Fibroblast of lung (primary cell): ENCODE data around the gene TENT4A. TPM values are rescaled to one million over a fixed set of nuclear protein-coding genes. Genes with fewer than 3 reads are reported as not detected.

Experiments used
- DNase-seq, 2 donors: peaks; one replicate each; pipeline versions ENCODE4 v3.0.0 to v3.0.0-alpha.2; 2010; ENCODE audit warnings: low read depth in 2 of 2
- H2AFZ ChIP-seq: 2 replicates; pipeline ENCODE4 v1.5.1; 2012; ENCODE audit warnings: low read length, control low read depth, inconsistent platforms
- H3K27ac ChIP-seq: 2 replicates; pipeline ENCODE4 v1.5.1; 2011; ENCODE audit warnings: low read length, control low read depth; ENCODE audit not compliant: insufficient read depth
- H3K27me3 ChIP-seq: 2 replicates; pipeline ENCODE4 v1.5.1; 2011; ENCODE audit warnings: mild to moderate bottlenecking, low read length; ENCODE audit not compliant: control insufficient read depth, insufficient read depth
- H3K36me3 ChIP-seq: 2 replicates; pipeline ENCODE4 v1.5.1; 2011; ENCODE audit warnings: low read length; ENCODE audit not compliant: control insufficient read depth, insufficient read depth
- H3K4me1 ChIP-seq: 2 replicates; pipeline ENCODE4 v1.5.1; 2011; ENCODE audit warnings: low read length; ENCODE audit not compliant: control insufficient read depth, insufficient read depth; ENCODE audit errors: extremely low read depth
- H3K4me2 ChIP-seq: 2 replicates; pipeline ENCODE4 v1.5.1; 2011; ENCODE audit warnings: low read length, control low read depth; ENCODE audit not compliant: insufficient read depth; ENCODE audit errors: extremely low read depth
- H3K4me3 ChIP-seq, 4 experiments: fragments of 200-600 bp in 1 of 4; sonication (generic) in 1 of 4; replicated peaks in 1 of 4; 2 replicates each; pipeline ENCODE4 v1.5.1; 2011 to 2016; ENCODE audit warnings: low read length in 4 of 4, low read depth in 3 of 4, mild to moderate bottlenecking in 3 of 4, control low read depth in 2 of 4, inconsistent platforms in 1 of 4, mixed read lengths in 1 of 4; ENCODE audit not compliant: insufficient read depth in 1 of 4; ENCODE audit errors: control extremely low read depth in 1 of 4
- H3K79me2 ChIP-seq: 2 replicates; pipeline ENCODE4 v1.5.1; 2012; ENCODE audit warnings: mild to moderate bottlenecking, low read length, inconsistent platforms; ENCODE audit not compliant: control insufficient read depth, insufficient read depth
- H3K9ac ChIP-seq: 2 replicates; pipeline ENCODE4 v1.5.1; 2011; ENCODE audit warnings: mild to moderate bottlenecking, low read length, control low read depth; ENCODE audit not compliant: insufficient read depth
- H3K9me3 ChIP-seq: 2 replicates; pipeline ENCODE4 v1.5.1; 2012; ENCODE audit warnings: low read depth, low read length; ENCODE audit not compliant: control insufficient read depth, insufficient read depth
- H4K20me1 ChIP-seq: 2 replicates; pipeline ENCODE4 v1.5.1; 2011; ENCODE audit warnings: low read length; ENCODE audit not compliant: control insufficient read depth, insufficient read depth; ENCODE audit errors: extremely low read depth
- EZH2 ChIP-seq: IDR thresholded peaks from 2 replicates; pipeline ENCODE4 v1.5.1; 2012; ENCODE audit warnings: low read length, control low read depth, mild to moderate bottlenecking; ENCODE audit errors: missing control alignments
- polyA plus RNA-seq, 2 donors: library from polyadenylated mRNA; depleted of rRNA in 1 of 2; stranded (reverse) in 1 of 2; unstranded in 1 of 2; fragments of >200 nt; gene quantifications; 2 replicates each; pipeline ENCODE4 v1.2.1, GENCODE V29; 2011 to 2012; ENCODE audit warnings: missing spikeins in 1 of 2
- total RNA-seq: library from RNA; depleted of rRNA; stranded (reverse); fragments of >200 nt; gene quantifications from 2 replicates; pipeline ENCODE4 v1.2.1, GENCODE V29; 2014
- TF ChIP-seq, protein P1 (sequence below), 2 donors: IDR thresholded peaks in 1 of 2; conservative IDR thresholded peaks in 1 of 2; 1 replicate in 1 of 2; 2 replicates in 1 of 2; pipeline ENCODE4 v1.5.1; 2011 to 2012; ENCODE audit warnings: low read length in 2 of 2, control low read depth in 1 of 2, inconsistent platforms in 1 of 2, low read depth in 1 of 2, mild to moderate bottlenecking in 1 of 2

The TENT4A gene
- total and polyA plus RNA-seq, 2 donors (not counting 1 experiment from before 2014, with no cell fraction given), result 3.1 to 10.4 TPM

DNA sequence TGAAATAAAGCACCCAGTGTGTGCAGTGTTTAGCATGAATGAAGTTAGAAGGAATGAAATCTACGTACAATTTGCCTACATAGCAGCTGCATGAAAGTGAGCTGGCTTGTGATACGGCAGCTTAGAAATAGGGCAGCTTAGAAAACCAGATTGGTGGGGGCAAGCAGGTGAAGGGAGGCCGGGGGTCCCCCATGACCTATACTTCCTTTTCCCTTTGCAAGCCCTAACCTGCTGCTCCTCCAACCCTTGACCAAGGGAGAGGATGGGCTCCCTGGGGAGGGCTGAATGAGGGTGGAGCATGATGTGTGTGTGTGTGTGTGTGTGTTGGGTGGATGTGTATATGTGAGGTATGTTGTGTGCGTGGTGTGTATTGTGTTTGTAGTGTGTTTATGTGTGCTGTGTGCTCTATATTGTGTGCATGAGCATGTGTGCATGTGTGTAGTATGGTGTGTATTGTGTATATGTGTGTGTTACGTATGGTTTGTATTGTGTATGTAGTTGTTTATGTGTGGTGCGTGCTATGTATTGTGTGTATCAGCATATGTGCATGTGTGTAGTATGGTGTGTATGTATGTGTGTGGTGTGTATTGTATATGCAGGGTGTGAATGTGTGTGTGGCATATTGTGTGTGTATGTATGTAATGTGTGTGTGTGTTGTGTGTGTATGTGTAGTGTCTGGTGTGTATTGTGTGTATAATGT lies 72.1 kb downstream of the TENT4A start:
- no peak overlapping the region for H3K4me3 ChIP-seq
- no peak overlapping the region for H3K4me2 ChIP-seq
- no peaks in the 10 kb centered on the region for H4K20me1 ChIP-seq
- DNase-seq, result no peak
- no peak overlapping the region for H3K9ac ChIP-seq
- H3K4me1 ChIP-seq, result no peaks in the 10 kb centered on the region
- no peak overlapping the region for H3K27ac ChIP-seq
- no peaks in the 10 kb centered on the region for H3K79me2 ChIP-seq
- TF ChIP-seq EZH2, result no peak
- TF ChIP-seq, protein P1, sequence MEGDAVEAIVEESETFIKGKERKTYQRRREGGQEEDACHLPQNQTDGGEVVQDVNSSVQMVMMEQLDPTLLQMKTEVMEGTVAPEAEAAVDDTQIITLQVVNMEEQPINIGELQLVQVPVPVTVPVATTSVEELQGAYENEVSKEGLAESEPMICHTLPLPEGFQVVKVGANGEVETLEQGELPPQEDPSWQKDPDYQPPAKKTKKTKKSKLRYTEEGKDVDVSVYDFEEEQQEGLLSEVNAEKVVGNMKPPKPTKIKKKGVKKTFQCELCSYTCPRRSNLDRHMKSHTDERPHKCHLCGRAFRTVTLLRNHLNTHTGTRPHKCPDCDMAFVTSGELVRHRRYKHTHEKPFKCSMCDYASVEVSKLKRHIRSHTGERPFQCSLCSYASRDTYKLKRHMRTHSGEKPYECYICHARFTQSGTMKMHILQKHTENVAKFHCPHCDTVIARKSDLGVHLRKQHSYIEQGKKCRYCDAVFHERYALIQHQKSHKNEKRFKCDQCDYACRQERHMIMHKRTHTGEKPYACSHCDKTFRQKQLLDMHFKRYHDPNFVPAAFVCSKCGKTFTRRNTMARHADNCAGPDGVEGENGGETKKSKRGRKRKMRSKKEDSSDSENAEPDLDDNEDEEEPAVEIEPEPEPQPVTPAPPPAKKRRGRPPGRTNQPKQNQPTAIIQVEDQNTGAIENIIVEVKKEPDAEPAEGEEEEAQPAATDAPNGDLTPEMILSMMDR (conservative IDR thresholded peaks at IDR 0.05 in 1 of 2, IDR thresholded peaks at IDR 0.05 in 1 of 2; ENCODE audit: low read depth in 1 of 2, low read length in 2 of 2), result no peak
- H3K36me3 ChIP-seq, result no peaks in the 10 kb centered on the region
- no peaks in the 10 kb centered on the region for H3K9me3 ChIP-seq
- H3K27me3 ChIP-seq, result no peaks in the 10 kb centered on the region
- no peak overlapping the region for H2AFZ ChIP-seq

DNA sequence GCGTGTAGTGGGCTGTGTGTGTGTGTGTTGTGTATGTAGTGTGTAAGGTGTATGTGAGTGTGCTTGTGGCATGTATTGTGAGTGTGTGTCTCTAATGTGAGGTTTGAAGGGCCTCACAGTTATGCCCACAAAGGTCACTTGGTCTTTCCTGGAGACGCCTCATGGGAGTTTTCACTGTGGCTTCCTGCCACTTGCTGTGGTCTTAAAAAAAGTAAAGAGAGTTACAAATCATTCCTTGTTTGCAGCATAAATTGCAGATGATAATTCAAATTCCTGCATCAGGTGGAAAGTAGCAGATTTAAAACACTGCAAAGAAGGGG lies 72.6 kb downstream of the TENT4A start:
- H3K9ac ChIP-seq, result no peak overlapping the region
- no peak overlapping the region for H2AFZ ChIP-seq

DNA sequence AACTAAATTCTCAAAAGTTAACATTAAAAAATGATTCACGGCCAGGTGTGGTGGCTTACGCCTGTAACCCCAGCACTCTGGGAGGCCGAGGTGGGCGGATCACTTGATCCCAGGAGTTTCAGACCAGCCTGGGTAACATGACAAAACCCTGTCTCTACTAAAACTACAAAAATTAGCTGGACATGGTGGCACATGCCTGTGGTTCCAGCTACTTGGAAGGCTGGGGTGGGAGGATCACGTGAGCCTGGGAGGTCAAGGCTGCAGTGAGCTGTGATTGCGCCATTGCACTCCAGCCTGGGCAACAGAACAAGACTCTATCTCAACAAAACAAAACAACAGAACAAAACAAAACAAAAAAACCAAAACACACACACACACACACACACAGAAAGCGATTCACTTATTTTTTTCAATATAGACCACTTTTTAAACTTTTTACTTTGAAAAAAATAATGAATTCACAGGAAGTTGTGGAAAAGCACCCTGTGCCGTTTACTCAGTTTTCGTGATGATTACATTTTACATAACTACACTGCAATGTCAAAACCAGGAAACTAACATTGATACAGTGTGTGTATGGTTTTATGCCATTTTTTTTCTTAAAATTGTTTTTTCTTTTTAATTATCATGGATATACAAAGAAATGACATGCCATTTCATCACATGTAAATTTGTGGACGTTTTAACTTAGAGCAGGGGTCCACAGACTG lies 73.7 kb downstream of the TENT4A start:
- no peaks in the 10 kb centered on the region for H3K9me3 ChIP-seq
- H2AFZ ChIP-seq, result no peak overlapping the region
- H3K79me2 ChIP-seq, result no peaks in the 10 kb centered on the region
- H3K4me2 ChIP-seq, result no peak overlapping the region
- DNase-seq, result peak in 1 of 2 donors; percentile 34
- no peak overlapping the region for H3K9ac ChIP-seq
- no peaks in the 10 kb centered on the region for H3K36me3 ChIP-seq
- no peaks in the 10 kb centered on the region for H3K27me3 ChIP-seq
- H3K4me1 ChIP-seq, result no peaks in the 10 kb centered on the region
- H3K27ac ChIP-seq, result no peak overlapping the region
- TF ChIP-seq, protein P1 (conservative IDR thresholded peaks at IDR 0.05 in 1 of 2, IDR thresholded peaks at IDR 0.05 in 1 of 2; ENCODE audit: low read depth in 1 of 2, low read length in 2 of 2), result no peak
- no peak for TF ChIP-seq EZH2
- H4K20me1 ChIP-seq, result no peaks in the 10 kb centered on the region
- no peak overlapping the region for H3K4me3 ChIP-seq

More for the DNA sequence above, 72.6 kb downstream of the TENT4A start:
- H3K79me2 ChIP-seq, result no peaks in the 10 kb centered on the region
- no peak overlapping the region for H3K4me2 ChIP-seq
- H3K4me1 ChIP-seq, result no peaks in the 10 kb centered on the region
- no peaks in the 10 kb centered on the region for H3K9me3 ChIP-seq
- H4K20me1 ChIP-seq, result no peaks in the 10 kb centered on the region
- no peak overlapping the region for H3K27ac ChIP-seq
- no peaks in the 10 kb centered on the region for H3K27me3 ChIP-seq
- no peak for DNase-seq
- no peaks in the 10 kb centered on the region for H3K36me3 ChIP-seq
- TF ChIP-seq, protein P1 (conservative IDR thresholded peaks at IDR 0.05 in 1 of 2, IDR thresholded peaks at IDR 0.05 in 1 of 2; ENCODE audit: low read depth in 1 of 2, low read length in 2 of 2), result no peak
- TF ChIP-seq EZH2, result no peak
- no peak overlapping the region for H3K4me3 ChIP-seq
